Hindlimb muscle (tissue), 1 donor: ENCODE measurements around the gene MYT1. TPM values are rescaled to one million over a fixed set of nuclear protein-coding genes. Genes with fewer than 3 reads are reported as not detected.
A peak's percentile ranks its signal among the peaks of the same experiment; 100 is the strongest.

Source experiments
- DNase-seq: peaks from one replicate; pipeline ENCODE4 v3.0.0-alpha.2; 2013
- polyA plus RNA-seq: library from polyadenylated mRNA; unstranded; fragments of 120-200 nt; gene quantifications from one replicate; pipeline ENCODE4 v1.2.1, GENCODE V29; 2013; ENCODE audit not compliant: insufficient read length

The MYT1 gene
- polyA plus RNA-seq, 1 donor = 0.05 TPM

DNA sequence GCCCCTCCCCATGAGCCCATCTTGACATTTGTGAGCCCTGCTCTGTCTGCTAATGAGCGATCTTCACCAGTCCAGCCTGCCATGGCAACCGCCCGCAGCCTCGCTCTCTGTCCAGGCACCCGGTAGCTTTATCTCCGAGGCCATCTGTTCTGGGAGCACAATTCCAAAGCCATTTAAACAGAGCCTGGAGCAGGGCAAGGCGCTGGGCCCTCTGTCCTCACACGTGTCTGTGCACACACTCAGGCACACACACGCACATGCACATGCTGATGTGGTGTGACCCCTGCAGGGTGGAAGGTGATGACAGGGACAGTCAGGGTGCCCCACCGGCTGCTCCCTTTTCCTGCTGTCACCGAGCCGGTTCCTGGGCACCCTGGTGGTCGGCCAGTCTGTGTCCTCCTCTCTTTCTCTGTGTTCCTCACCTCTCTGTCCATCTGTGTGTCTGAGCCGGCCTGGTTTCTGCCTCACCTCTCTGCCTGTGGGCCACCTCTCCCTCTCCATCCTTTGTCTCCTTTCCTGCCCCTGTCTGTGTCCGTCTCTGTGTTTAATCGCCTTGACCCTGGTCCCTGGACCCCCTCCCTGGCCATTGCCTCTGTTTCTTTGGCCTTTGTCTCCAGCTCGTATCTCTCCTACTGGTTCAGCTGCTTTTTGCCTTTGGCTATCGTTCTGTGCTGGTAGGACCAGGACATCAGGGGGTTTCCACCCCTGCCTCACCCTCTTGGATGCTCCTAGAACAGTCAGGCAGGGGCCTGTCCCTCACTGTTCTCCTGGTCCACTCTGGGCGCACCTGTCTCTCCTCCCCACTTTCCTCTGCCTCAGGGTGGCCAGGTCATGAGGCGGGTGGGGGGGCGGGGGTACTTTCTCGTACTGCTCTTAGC is 8.8 kb upstream of the MYT1 start:
- DNase-seq = no peak

DNA sequence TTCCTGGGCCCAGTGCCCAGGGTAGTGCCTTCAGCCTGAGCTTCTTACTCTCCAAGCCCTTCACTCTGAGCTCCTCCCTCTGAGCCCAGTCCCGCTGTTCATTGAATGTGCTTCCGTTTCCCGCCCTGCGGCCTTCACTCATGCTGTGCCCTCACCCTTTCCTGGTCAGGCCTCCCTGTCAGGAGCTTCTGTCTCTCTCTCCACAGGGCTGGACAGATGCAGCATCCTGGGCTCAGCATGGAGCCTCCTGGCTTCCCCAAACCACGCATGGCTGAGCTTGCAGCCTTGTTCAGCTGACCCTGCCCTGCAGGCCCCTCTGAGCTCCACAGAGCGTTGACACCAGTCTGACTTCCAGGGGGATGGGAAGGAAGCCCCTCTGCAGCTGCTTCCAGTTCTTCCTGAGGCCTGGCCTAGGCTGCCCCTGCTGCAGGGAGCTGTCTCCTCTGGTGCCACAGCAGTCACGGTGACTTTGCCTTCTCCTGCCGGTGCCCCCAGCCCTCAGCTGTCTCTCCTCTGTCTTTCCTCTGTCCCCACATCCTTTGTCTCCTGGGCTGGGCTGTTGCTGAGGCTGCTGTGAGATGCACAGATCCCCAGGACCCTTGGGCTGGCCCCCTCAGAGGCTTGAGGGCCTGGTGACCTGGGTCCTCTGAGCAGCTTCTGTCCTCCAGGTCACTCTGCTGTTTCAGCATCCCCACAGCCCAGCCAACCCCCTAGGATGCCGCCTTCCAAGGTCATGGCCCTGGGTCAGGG is 7.9 kb upstream of the MYT1 start:
- no peak for DNase-seq

DNA sequence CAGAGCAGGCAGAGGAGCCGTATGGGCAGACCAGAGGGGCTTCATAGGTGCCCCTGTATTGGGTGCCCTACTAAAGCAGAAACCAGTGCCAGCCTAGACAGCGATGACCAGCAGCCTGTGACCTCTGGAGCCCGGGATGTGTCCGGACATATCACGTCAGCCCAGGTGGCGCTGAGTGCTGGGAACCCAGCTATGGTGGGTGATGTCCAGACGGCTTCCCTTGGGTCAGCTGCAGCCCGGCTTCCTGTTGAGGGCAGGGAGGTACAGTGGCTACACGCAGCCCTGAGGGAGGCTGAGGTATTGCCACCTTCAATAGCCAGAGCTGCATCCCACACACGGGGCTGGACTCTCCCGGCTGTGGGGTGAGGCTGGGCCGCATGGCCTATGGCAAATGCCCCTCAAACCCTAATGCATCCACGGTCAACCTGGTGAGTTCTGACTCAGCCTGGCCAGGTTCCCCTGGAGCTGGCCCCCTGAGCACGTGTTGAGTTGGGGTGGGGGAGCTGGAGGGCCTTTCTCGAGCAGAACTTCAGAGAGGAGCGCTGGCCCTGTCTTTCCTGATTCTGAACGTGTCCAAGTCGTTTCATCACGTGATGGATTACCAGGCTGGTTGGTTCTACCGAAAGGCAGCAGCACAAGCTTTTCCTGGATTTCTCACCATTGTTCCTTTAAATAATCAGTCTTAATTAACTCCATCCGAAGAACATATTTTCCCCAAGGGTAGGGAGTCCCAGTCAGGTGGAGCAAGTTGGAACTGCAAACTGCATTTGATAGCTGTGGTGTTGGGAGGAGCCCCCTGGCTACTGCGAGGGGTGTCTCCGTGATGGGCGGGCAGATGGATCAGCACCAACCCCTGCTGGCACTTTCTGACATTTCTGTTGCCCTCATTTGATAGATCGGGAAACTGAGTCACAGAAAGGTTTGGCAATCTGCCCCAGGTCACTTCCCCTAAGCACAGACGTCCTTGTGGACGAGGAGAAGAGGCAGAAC is 7.1 kb upstream of the MYT1 start:
- DNase-seq = no peak

DNA sequence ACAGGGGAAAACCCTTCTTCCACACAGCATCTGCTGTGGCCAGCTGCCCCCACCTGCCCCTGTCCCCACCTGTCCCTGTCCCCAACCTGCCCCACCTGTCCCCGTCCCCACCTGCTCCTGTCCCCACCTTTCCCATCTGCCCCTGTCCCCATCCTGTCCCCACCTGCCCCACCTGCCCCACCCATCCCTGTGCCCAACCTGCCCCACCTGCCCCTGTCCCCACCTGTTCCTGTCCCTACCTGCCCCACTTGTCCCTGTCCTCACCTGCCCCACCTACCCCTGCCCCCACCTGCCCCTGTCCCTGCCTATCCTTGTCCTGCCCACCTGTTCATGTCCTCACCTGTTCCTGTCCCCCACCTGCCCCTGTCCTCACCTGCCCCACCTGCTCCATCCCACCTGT is 6.4 kb upstream of the MYT1 start:
- no peak for DNase-seq

DNA sequence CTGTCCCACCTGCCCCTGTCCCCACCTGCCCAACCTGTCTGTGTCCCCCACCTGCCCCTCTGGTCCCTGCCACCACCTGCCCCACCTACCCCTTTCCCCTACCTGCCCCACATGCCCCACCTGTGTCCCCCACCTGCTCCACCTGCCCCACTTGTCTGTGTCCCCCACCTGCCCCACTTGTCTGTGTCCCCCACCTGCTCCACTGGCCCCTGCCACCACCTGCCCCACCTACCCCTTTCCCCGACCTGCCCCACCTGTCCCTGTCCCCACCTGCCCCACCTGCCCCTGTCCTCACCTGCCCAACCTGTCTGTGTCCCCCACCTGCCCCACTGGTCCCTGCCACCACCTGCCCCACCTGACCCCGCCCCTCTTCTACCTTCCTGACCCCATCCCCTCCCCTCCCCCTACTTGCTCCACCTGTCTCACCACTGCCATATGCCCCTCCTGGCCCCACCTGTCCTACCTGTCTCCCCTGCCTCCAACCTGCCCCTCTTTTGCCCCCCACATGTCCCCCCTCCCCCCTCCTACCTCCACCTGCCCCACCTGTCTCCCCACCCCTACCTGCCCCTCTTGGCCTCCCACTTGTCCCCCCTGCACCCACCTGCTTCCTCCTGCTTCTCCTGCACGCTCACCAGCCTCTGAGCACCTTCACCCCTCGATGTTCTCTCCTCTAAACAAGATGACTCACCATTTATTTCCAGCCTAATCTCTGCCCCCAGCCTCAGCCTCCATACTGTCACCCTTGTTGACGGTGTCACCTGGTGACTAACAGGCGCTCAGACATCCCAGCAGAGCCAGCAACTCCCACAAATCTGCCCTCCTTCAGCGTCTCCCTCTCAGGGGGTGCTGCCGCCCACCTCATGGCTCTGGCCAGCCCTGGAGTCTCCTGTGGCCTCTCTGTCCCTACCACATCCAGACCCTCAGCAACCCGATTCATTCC is 5.6 kb upstream of the MYT1 start:
- no peak for DNase-seq

DNA sequence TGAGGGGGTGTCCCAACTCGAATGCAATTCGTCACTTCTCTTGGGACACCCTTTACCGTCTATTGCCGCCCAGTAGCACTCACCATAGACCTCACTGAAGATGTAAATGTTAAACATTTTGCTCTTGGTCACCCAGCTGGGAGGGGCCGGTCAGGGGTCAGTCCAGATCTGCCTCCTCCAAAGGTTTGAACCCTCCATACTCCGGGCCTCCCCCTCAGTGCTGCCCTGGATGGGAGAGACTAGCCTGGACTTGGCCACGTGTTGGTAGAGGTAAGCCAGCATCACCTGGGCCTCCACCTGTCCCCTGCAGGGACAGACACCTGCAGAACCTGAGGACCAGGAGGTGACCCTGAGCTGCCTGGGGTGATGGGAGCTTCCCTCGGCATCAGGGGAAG is 5.0 kb upstream of the MYT1 start:
- no peak for DNase-seq

DNA sequence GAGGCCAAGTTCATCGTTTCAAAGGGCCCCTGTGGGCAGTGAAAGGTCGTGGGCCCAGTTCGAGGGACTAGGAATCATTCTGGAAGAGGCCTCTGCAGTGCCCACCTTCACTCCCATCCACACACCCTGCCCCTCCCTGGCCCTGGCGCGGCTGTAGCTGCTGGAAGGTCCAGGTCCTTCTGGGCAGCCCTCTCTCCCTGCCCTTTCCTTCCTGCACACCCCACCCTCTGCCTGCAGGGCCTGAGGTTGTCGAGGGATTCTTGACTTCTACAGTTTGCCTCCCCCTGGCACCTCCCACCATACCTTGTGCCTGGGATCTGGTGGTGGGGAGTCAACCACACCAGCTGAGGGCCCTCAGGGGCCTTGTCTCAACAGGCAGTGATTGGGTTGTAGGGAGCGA is 4.5 kb upstream of the MYT1 start:
- no peak for DNase-seq

DNA sequence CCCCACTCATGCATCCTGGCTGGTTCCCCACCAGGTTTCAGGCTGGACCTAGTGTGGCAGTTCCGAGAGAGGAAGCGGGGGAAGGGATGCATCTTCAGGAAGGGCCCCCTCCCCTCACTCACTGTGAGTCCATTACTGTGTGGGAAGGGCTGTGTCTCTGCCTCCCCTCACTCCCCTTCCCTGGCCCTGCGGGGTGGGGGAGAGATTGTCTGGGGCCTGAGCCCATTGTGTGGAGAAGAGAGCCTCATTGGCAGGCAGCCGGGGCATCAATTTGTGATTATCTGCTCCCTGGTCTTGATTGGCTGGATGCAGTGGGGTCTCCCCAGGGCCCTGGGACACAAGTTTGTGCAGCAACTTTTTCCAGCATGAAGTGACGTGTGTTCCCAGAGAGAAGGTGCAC is 4.1 kb upstream of the MYT1 start:
- no peak for DNase-seq

DNA sequence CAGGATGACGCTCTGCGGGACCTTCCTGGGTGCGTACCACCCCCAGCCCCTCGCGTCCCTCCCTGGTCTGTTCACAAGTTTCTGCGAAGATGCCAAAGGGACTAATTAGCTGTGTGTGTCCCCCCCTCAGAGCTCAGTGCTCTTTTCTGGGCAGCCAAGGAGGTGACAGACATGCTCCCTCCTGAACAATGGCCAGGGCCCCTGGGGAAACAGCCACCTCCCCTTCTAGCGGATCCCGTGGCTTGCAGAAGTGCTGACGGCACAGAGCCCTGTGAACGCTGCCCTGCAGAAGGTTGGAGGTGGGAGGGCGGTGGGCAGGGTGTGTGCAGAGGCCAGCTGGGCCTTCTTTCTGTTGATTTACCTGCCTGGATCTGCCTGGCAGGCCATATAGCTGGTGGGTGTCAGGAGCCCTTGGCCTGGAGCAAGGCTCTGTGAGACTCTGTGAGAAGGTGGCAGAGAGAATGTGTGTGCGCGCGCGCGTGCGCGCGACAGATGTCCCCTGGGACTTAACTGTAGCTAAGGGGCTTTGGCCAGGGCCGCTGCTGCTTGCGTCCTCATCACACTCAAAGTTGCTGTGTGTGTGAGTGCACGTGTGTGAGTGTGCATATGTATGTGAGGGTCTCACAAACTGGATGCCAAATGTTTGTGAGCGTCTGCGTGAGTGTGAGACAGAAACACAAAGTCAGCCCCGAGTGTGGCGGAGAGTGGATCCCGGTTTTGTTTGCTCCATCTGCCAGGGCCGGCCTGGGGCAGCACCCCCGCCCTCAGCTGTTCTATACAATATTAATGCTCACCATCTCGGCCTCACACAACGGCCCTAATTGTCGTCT is 3.5 kb upstream of the MYT1 start:
- DNase-seq = no peak

DNA sequence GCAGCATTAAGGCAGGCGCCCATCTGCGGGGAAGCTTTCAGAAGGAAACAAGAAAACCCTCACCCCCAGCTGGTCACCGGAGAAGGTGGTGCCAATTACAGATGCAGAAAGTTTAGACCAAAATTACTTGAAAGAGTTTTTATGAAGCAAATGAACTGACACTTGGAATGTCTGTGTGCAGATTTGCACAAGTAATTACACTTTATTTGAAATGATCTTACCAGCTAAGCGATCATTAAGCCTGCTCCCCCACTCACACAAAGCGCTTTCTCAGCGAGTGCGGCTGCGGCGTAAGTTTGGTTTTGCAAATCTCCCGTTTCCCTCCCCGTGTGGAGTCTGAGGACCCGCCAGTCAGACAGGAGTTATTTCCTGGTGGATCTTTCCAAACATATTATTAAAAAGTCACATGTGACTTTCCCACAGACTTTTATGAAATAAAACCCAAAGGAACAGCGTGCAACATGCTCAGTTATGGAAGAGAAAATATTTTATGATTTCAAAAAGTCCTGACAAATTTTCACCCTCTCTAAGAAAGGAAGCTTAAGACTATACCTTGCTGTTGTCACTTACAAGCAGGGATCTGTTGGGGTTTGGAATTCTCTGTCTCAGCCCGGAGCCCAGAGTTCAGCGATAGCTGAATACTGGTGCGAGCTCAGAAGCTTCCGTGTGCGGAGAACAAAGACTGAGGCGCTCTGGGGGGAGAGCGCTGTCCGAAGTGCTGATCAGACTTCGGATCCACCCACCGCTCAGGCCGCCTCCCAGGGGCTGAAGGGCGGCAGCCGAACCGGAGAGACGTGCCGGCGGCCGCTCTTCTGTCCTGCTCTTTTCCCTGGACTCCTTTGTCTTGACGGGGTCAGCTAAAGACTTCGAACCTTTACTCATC is 2.7 kb upstream of the MYT1 start:
- peak; percentile 65 for DNase-seq

DNA sequence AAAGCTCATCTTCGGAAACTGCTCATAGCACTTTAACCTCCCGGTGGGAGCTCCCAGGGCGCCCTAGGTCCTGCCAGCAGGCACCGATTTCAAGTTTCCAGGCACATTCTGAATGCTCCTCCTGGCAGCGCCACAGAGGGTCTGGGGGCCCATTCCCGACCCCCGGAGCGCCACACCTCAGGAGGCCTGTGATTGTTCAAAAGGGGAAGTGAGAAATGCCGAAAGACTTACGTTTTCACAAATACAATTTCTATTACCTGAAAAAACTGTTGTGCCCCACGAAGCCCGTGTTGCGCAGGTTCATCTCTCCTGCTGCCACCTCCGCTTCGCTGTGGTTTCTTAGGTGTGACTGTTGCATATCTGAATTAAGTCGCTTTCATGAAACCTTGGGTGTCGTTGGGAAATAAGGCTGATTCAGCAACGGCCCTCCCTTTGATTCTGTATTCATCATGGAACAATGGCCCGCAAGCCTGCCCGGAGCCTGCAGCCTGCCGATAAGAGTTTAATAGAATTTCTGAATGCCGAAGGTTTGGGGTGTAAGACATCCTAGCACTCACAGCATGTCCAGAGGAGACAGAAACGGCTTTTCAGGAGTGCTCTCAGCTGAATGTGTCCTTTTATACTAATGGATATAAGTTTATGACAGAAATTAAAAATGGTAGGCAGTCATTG is 1.9 kb upstream of the MYT1 start:
- DNase-seq = no peak

DNA sequence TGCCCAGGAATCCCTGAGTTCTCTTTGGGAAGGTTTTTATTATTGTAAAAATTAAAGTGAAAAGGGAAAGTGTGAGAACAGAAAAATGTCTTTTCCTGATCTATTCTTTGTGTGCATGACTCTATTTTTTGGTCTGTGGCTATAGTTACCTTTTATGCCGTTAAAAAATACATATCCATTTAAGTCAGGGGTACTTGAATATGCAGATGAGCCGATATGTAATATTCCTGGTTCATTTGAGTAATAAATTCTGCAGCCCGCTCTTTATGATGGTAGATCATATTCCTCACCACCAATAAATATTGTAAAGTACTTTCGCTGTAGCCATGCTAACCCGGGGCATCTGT is 503 bp upstream of the MYT1 start:
- DNase-seq = no peak

DNA sequence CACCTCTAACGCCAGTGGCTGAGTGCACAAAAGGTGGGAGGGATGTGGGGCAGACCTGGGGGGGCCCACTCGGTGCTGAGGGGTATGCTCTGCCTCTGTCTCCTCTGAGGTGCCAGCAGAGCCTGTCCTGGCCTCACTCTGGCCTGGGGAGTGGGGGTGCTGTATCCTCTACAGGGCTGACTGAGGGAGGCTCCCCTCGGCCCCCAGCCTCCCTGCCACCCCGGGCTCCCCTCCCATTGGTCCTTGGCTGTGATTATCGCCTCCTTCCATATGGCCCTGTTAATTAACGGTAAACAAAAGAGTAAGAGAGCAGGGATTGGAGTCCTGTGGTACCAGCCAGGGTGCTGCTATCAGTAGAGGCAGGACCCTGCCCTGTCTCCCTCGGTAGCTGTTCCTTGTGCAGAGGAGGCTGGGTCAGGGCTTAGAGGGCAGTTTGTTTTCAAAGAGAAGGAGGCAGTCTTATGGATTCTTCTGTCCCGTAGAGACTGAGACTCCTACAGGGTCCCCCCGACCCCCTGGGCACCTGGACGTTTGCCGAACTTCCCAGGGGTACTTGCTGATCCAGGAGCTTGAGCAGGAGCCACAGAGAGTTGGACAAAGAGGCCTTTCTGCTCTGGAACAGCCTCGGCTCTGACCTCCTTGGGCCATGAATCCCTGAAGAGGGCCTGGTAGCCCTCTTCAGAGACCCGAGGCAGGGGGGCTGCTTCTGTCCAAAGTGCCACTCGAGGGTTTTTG is 1.8 kb downstream of the MYT1 start:
- no peak for DNase-seq

DNA sequence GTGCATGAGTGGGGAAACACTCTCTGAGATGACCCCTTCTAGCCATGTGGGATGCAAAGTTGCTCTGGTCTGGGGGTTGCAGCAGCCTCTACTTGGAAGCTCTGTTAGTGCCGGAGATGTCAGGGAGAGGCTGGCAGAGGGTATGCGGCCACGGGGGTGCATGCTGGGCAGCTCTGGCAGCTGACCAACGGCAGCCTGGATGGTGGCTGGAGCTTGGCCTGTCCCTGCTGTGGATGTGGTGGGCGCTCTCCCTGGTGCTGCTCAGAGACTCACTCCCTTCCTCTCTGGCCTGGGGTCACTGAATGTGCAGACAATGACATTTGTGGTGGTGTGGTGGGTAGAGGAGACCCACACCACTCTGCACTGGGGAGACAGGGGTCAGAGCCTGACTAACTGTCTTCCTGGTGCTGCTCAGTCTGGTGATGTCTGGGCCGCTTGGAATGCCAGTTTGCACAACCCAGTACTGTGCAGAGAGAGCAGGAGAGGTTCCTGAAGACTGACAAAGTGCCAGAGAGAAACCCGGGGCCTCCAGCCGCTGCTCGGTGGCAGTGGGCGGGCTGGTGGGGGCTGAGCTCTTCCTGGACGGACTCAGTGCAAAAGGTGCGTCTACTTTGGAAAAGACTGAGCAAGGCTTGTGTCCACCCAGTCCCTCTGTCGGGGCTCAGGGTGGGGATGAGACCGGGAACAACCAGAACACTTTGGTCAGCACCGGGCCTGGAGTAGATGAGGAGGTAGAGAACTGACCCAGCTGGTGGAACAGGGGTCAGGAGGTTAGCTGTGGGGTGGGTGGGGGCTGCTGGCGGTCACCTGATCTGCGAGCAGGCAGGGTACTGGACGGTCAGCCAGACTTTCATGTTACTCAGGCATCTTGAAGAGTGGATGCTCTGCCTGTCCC is 2.7 kb downstream of the MYT1 start:
- no peak for DNase-seq

DNA sequence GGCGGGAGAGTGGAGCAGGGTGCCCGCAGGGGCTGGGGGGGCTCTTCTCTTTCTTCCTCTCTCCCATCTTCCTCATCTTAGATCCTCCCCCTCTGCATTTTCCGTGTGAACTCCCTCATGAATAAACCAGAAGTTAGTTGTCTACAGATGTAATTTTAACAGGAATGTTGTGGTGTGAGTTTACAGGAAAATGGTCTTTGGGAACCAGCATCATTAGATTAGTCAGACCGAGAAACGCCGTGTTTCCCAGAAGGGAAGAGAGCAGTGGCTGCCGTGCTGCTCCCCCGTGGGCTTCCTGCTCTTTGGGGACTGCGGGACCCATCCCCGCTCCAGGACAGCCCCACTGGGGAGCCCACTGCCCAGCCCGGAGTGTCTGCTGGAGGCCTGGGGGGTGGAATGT is 3.4 kb downstream of the MYT1 start:
- DNase-seq = no peak

DNA sequence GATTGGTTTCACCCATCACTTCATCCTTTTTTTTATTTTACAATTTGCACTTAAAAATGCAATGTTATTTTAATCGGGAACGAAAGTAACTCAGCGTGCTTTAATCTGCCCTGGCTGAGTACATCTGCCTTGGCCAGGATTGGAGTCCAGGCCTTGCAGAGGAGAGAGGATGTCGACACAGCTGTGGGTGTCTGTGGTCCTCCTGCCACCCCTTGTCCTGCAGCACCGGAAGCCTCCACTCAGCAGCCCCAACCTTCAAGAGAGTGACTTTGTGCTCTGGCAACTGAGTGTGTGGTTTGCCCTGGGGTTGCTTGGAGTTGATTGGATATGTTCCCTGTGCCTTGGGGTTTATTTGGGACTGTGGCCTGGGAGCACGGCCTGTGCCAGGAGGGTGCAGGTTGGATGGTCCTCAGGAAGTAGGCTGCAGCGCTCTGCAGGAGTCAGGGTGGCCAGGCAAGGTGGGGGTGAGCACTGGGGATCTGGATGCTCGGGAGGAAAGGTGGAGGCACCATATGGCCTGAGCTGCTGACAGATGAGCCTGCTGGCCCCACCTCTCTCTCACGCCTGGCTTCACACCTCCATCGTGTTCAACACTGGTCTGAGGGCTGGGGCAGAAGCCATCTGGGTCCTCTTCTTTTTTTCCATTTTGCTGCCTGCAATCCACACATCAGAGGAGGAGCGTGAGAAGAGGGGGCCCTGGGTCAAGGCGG is 4.3 kb downstream of the MYT1 start:
- no peak for DNase-seq

DNA sequence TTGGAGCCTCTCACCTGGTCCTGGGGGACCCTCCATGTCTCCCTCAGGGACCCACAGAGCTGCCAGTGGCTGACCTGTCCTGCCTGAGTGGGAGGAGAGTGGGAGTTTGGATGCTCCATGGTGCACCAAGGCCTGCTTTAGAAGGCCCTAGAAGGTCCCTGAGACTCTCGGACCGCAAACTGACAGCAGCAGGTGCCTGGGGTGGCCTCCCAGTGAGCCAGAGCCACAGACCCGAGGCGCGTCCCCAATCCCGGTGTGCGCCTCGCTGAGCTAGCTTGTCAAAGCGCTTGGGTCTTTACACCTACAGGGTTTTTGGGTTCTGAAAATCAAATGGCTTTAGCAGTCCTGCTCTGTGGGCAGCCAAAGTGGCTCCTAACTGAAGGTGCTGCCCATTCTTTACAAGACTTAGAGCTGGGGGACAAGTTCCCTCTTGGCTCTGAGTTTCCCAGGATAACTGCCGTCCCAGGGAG is 4.9 kb downstream of the MYT1 start:
- DNase-seq = no peak
